22Rv1 (cell line): ENCODE results near the gene RNF220.

Experiments
- CTCF ChIP-seq: fragments of 450-650 bp; IDR thresholded peaks from 2 replicates; pipeline ENCODE4 v1.5.1; 2017; ENCODE audit warnings: mild to moderate bottlenecking
- ZFX ChIP-seq: fragments of 450-650 bp; IDR thresholded peaks from 2 replicates; pipeline ENCODE4 v1.6.1; 2017; ENCODE audit warnings: antibody characterized with exemption, borderline replicate concordance

- TF ChIP-seq CTCF (no peak), ZFX (no peak)
These were observed 273.6 kb downstream of the RNF220 start for GRCh38 chr1:44678626-44679025.
